KOPT-K1 (cell line): ENCODE data around the gene ASB4.
"Not testable (repeated sequence)": the region's sequence is repeated elsewhere in the genome, so short reads cannot be mapped to it uniquely, and the experiment has no call there.

Source experiments
- H3K27ac ChIP-seq: fragments of 200-600 bp; sonication (generic); 2 replicates; pipeline ENCODE4 v1.5.1; 2016; ENCODE audit warnings: antibody characterized with exemption, mild to moderate bottlenecking, low read depth, low read length; ENCODE audit not compliant: poor library complexity, severe bottlenecking
- H3K36me3 ChIP-seq: fragments of 200-600 bp; sonication (generic); 2 replicates; pipeline ENCODE4 v1.5.1; 2017; ENCODE audit warnings: antibody characterized with exemption, mild to moderate bottlenecking, low read length, moderate library complexity; ENCODE audit not compliant: insufficient read depth
- H3K9me3 ChIP-seq: fragments of 200-600 bp; sonication (generic); 2 replicates; pipeline ENCODE4 v1.5.1; 2017; ENCODE audit warnings: antibody characterized with exemption, low read length, mild to moderate bottlenecking; ENCODE audit not compliant: insufficient read depth, poor library complexity, severe bottlenecking

ASB4 gene

DNA sequence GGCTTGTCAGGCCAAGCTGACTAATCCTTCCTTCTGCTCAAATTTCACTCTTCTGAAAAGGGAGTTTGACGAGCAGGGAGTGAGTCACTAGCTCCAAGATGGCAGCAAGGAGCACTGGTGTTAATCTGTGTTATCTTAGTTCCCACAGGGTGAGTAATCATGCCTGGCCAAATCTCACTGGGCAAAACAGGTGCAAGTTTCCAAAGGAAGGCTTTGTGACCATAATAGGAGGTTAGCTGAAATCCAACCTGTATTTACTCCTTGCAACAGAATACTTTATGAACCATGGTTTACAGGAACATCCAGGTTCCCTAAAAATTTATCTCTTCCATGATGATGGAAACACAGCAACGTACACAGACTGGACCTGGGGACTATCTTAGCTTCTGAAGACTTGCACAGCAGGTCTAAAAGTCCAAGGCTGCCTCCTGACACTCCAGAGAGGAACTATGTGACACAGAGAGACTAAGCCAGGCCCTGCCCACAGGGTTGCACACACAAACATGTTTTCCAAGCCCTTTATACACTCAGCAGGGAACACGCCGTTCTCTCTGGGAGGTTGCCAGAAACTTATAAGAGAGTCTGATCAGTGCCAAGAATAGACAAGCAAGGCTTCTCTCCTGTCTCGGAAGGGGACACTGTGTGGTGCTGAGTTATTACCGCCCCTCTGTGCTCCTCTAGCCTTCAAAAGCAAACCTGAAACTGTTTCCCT is 64.2 kb downstream of the ASB4 start:
- Histone ChIP-seq H3K27ac (no peak overlapping the region), H3K9me3 (no peaks in the 10 kb centered on the region)

GRCh38 chr7:95550546-95550945 is 64.8 kb downstream of the ASB4 start:
- Histone ChIP-seq H3K36me3 (no peaks in the 10 kb centered on the region), H3K9me3 (no peaks in the 10 kb centered on the region), H3K27ac (no peak overlapping the region)

More for the DNA sequence above, 64.2 kb downstream of the ASB4 start:
- no peaks in the 10 kb centered on the region for H3K36me3 ChIP-seq

GRCh38 chr7:95552010-95552926 is 66.5 kb downstream of the ASB4 start:
- not testable (repeated sequence) for H3K9me3 ChIP-seq, H3K27ac ChIP-seq, H3K36me3 ChIP-seq

DNA sequence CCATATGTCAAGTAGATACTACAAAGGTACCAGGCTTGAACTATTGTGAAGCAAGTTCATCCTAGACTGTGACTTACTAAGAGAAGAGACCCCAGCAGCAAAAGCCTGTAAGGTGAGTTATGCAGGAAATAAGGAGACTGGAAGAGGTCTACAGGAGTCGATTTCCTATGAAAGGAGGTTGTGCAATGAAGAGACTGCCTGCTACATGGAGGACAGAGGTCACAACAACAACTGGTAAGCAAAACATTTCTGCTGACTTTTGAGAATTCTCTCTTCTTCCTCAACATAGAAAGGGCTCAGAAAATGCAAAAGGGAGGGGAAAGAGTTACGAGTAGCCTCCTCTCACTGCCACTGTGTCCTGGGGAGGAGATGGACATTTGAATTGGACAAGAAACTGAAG is 68.2 kb downstream of the ASB4 start:
- Histone ChIP-seq H3K36me3 (no peaks in the 10 kb centered on the region), H3K27ac (no peak overlapping the region), H3K9me3 (no peaks in the 10 kb centered on the region)

DNA sequence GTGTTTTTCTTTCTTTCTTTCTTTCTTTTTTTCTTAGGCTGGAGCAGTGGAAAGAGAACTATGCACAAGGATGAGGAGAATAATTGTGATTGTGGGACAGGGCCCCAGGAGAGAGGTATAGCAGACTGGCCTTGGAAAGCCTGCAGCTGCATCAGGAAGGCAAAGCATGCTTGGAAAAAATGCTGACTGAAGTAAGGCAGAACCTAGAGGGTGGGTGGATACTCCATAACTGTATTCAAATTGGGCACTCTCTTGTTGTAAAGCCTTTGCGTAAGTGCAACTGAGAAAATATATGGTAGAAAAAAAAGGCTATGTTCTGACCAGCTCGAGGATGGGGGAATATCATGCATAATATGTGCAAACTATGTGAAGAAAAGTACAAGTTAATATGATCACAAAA is 71.0 kb downstream of the ASB4 start:
- no peaks in the 10 kb centered on the region for H3K9me3 ChIP-seq
- H3K36me3 ChIP-seq, result no peaks in the 10 kb centered on the region
- H3K27ac ChIP-seq, result no peak overlapping the region

GRCh38 chr7:95558864-95559263 is 73.1 kb downstream of the ASB4 start:
- H3K27ac ChIP-seq, result no peak overlapping the region
- no peaks in the 10 kb centered on the region for H3K36me3 ChIP-seq
- H3K9me3 ChIP-seq, result no peaks in the 10 kb centered on the region

DNA sequence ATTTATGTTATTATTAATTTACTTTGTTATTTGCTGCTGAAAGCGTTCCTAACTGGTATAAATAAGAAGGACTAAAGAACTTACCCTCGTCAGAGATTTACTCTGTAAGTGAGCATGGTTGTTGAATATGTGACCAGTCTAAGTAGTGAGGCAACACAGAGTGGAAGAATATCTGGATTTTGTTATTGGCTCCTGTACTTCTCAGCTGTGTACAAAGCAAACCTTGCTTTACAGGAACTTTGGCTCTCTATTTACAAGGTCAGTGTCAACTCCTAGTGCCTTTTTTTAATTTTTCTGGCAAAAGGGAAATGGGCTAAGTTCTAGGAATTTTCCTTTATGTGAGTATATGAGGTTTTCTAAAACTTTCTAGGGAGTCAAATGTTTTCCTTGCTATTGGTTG is 74.9 kb downstream of the ASB4 start:
- H3K36me3 ChIP-seq, result no peaks in the 10 kb centered on the region
- no peak overlapping the region for H3K27ac ChIP-seq

DNA sequence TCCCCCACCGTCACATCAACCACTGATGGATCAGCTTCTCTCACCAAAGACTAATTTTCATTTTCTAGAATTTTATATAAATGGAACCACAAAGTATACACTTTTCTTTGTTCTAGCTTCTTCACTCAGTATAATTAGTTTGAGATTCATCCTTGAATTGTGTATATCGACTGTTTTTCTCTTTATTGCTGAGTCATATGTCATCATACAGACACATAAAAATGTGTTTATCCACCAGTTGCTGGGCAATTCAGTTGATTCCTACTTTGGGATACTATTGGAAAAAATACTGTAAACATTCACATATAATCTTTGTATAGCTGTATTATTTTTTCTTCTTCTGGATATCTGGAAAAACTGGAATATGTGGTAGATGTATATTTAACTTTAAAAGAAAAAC is 84.0 kb downstream of the ASB4 start:
- Histone ChIP-seq H3K27ac (no peak overlapping the region), H3K9me3 (no peaks in the 10 kb centered on the region), H3K36me3 (no peaks in the 10 kb centered on the region)

More for the DNA sequence above, 74.9 kb downstream of the ASB4 start:
- H3K9me3 ChIP-seq, result no peaks in the 10 kb centered on the region

- Histone ChIP-seq H3K27ac (no peak overlapping the region), H3K36me3 (no peaks in the 10 kb centered on the region), H3K9me3 (no peaks in the 10 kb centered on the region)
Observed at GRCh38 chr7:95577137-95577536, 91.4 kb downstream of the ASB4 start.

DNA sequence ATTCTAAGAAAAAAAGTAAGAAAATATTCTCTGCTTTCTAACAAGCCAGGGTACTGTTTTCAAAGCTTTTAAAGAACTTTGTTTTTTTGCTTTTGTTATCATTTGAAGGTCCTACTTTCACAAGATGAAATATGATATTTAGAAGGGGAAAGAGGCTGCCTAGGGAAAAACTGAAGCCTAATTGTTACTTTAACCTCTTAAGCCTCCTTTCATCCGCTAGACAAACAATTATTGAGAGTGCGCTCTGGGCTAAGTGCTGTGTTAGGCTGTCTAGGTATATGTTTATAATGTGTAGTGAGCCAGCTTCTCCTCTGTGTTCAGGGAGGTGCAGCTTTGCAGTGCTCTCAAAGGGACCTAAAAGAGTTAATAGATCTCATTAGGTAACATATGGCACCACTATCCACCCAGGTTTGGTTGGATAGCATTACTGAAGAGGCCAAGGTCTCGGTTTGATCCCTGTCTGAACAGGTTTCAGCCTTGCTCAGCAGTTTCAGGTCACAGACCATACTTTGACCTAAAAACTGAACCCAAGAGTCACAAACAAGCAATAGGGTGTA is 92.6 kb downstream of the ASB4 start:
- Histone ChIP-seq H3K36me3 (no peaks in the 10 kb centered on the region), H3K27ac (no peak overlapping the region), H3K9me3 (no peaks in the 10 kb centered on the region)

DNA sequence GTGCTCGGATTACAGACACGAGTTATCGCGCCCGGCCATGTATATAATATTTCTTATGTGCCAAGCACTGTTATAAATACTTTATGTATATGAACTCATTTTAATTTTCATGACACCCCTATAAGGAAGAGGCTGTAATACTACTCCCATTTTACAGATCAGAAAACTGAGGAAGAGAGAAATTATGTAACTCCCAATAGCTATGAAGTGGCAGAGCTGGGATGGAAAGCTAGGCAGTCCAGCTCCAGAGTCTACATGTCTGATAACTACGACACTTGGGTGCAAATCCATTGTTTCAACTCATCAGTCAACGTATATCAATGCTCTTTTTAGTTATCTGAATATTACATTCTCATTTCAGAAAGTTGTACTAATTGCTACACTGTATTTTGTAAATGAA is 93.6 kb downstream of the ASB4 start:
- Histone ChIP-seq H3K9me3 (no peaks in the 10 kb centered on the region), H3K36me3 (no peaks in the 10 kb centered on the region), H3K27ac (no peak overlapping the region)

DNA sequence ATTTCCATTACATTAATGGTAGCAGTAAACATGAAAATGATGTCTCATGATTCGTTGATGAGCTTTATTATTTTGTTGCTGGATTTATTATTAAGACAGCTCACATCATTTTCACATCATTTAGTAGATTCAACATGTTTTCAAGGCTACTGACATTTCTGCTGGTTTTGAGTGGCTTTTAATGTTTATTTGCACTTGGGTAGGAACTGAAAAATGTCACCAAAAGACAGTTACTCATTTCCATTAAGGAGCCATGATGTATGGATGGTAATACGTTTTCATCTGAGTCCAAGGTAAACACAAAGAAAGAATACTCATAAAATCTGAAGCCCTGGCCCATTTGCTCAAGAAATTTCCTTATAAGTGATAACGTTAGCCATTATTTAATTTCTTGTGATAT is 95.7 kb downstream of the ASB4 start:
- Histone ChIP-seq H3K36me3 (no peaks in the 10 kb centered on the region), H3K27ac (no peak overlapping the region), H3K9me3 (no peaks in the 10 kb centered on the region)

DNA sequence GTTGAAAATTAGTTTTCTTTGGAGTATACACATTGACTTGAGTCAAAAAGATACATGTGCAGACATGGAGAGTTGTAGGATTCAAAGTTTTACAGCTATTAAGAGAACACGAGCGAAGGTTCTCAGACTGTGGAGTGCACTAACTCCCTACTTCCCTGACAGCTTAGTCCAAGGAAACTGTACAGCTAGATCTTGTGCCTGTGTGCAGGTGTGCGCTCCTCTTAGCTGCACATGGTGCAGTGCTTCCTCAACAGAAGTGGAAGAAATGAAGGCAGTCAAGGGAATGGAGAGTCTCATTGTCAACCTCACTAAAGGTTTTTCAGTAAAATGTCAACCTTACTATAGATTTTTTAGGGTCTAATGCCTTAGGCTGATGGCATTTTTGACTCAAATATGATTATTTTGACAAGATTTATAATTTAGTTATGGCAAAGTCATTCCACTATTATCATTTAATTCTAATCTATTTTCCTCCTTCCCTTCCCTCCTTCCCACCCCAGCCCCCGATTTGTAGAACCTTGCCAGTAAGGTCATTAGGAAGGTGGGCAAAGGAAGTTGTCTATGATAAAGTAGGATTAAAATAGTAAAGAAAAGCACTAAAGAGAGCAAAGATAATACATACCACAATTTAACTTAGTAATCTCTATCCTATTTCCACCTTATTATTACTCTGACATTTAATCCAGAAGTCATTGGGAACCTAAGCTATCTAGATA is 97.0 kb downstream of the ASB4 start:
- no peak overlapping the region for H3K27ac ChIP-seq
- H3K36me3 ChIP-seq, result no peaks in the 10 kb centered on the region
- H3K9me3 ChIP-seq, result no peaks in the 10 kb centered on the region

DNA sequence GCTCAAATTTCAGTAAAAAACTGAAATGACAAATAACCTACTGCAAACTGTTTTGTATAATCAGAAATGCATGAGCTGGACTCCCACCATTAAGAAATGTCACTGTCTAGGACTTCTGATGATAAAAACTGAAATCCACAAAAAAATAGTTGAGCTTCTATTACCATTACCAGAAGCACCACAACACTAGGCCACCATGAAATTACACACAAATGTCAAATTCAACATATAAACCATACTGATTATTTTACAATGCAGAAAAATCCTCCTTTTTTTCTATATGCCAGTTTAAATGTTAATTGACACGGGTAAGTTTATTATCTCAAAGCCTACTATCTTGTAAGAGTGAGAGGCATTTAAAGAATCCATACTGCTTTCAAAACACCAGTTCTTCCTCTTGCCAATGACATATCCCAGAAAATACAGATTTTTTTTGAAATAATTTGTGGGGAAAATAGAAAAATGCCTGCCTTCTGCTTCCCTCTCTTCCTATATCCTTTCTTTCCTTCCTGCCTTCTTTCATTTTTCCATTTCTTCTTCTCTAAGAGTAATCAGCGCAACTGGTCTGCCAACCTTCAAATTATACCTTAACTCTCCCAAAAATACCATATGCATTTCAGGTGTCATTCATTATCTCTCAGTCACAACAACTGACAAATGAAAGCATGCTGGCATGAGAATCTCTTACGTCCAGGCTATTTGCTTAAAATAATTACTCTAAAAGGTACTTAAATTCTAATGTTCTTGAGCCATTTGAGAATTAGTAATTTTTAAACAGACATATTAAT is 98.3 kb downstream of the ASB4 start:
- no peaks in the 10 kb centered on the region for H3K9me3 ChIP-seq
- H3K36me3 ChIP-seq, result no peaks in the 10 kb centered on the region
- H3K27ac ChIP-seq, result no peak overlapping the region
